GM18907 (cell line): ENCODE measurements around the gene HID1.
"Not testable (repeated sequence)": the region's sequence is repeated elsewhere in the genome, so short reads cannot be mapped to it uniquely, and the experiment has no call there.

Source experiments
- ATAC-seq: cut with Tn5 transposase; IDR thresholded peaks from one replicate; pipeline ENCODE4 v1.9.1; 2021; ENCODE audit warnings: mild to moderate bottlenecking, moderate library complexity; ENCODE audit not compliant: unreplicated experiment

Gene HID1, protein sequence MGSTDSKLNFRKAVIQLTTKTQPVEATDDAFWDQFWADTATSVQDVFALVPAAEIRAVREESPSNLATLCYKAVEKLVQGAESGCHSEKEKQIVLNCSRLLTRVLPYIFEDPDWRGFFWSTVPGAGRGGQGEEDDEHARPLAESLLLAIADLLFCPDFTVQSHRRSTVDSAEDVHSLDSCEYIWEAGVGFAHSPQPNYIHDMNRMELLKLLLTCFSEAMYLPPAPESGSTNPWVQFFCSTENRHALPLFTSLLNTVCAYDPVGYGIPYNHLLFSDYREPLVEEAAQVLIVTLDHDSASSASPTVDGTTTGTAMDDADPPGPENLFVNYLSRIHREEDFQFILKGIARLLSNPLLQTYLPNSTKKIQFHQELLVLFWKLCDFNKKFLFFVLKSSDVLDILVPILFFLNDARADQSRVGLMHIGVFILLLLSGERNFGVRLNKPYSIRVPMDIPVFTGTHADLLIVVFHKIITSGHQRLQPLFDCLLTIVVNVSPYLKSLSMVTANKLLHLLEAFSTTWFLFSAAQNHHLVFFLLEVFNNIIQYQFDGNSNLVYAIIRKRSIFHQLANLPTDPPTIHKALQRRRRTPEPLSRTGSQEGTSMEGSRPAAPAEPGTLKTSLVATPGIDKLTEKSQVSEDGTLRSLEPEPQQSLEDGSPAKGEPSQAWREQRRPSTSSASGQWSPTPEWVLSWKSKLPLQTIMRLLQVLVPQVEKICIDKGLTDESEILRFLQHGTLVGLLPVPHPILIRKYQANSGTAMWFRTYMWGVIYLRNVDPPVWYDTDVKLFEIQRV

DNA sequence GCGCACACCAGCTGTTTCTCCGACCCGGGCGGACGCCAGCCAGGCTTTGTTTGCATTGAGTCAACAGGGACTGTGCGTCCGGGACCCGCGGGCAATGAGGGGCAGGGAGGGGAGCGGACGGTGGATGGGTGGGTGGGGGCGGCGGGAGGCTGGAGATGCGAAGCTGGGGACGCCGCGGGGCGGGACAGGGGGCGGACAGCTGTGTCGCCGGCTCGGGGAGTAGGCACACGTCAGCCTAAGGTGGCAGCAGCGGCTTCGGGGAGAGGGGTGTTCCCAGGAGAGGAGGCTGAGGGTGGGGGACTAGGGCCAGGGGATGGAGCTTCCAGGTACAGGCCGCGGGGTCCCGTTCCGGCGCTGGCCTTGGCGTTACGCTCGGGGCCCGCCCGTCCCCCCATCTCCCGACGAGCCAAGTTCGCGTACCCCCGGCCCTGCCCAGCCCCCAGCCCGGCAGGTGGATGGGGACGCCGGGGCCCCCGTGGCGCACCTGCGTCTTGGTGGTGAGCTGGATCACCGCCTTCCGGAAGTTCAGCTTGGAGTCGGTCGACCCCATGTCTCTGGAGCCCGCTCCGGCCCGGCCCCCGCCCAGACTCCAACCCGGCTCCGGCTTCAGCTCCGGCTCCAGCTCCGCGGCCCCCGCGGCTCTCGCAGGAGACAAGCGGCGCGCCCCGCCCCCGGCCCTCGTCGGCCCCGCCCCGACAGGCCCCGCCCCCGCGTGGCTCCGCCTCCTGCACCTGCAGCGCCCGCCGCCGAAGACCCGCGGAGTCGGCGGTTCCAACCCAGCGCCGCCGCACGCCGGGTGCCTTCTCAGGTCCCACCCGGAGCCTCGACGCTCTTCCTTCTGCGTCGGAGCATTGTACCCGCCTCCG lies at the start of gene HID1:
Gene HID1 (minus strand): TSS at position 653 of the 866 bp plus-strand sequence. CDS start 103 bp downstream, at position 550.
- ATAC-seq = no peak

DNA sequence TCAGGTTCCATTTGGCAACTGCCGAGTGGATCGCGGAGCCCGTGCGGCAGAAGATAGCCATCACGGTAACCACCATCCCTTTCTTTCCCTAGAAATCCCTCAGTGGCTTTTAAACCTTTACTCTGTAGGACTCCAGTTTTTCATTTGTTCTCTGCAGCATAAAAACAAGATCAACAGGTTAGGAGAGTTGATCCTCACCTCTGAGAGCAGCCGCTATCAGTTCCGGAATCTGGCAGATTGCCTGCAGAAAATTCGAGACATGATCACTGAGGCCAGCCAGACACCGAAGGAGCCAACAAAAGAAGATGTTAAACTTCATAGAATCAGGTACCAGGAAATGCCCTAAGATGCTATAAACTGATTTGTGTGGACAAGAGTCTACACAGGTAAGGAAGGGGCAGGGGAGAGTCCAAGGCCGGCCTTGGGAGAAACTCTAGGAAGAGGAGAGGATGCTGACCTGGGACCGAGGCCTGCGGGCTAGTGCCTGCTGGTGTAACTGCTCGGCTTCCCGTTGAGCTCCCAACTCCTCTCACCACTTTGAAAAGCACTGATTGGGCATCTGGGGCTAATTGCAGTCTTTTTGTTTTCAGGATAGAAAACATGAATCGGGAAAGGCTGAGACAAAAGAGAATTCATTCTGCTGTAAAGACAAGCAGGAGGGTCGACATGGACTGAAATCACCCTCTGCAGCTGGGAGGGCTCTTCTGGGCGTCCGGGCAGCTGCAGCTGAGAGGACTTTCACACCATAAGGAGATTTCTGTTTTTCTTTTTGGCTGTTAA lies 48.0 kb upstream of the HID1 start:
- no peak for ATAC-seq

DNA sequence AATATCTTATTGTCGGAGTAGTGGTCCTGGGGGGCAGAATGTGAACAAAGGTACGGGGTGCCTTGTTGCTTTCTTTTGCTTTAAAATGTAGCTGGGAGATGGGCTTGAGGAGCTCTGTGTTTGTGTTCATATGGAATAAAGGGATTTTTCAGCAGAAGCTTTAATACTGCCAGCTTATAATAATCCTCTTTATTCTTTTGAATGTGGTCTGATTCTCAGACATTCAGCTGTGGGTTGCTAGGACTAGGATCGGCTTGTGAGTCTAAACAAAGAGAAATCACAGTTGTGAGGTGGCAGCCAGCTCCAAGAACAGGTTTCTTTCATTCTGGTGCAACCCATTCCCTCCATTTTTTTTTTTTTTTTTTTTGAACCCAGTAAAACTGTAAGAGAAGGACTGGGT lies 47.2 kb upstream of the HID1 start:
- ATAC-seq = no peak

DNA sequence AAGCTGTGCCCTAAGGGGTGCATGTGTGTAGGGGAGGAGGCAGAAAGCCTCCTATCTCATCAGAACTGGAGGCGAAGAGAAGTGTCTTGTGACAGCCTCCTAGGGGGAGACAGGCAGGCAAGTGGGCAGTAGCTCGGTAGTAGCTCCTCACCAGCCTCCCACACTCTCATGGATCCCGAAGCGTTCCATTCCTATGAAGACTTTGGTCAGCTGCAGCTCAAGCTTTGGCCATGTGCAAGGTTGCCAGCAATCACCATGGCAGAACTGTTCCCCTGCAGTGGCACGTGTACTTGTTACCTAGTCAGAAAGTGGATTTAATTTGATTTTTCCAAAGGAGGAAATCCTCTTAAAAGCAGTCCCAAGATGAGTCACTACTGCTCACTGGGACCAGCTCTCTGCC lies 46.6 kb upstream of the HID1 start:
- no peak for ATAC-seq

DNA sequence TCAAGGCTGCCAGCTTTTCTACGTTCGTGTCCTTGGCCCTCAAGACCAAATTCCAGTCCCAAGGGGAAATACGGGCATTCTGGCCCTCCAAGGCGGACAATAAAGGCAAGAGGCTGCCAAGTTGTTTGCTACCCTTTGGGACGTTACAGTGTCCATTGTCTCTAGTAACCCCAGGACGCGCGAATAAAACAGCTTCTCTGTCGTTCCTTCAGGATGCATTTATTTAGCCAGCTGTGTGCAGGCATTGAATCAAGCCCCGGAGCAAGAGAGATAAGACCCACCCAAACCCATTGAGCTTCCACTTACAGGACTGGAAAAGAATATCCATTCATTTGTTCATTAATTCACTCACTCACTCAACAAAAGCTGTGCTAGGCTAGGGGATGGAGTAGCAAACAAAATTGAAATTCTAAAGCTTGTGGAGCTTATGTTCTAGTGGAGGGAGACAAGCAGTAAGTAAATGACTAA lies 40.6 kb upstream of the HID1 start:
- ATAC-seq = no peak

DNA sequence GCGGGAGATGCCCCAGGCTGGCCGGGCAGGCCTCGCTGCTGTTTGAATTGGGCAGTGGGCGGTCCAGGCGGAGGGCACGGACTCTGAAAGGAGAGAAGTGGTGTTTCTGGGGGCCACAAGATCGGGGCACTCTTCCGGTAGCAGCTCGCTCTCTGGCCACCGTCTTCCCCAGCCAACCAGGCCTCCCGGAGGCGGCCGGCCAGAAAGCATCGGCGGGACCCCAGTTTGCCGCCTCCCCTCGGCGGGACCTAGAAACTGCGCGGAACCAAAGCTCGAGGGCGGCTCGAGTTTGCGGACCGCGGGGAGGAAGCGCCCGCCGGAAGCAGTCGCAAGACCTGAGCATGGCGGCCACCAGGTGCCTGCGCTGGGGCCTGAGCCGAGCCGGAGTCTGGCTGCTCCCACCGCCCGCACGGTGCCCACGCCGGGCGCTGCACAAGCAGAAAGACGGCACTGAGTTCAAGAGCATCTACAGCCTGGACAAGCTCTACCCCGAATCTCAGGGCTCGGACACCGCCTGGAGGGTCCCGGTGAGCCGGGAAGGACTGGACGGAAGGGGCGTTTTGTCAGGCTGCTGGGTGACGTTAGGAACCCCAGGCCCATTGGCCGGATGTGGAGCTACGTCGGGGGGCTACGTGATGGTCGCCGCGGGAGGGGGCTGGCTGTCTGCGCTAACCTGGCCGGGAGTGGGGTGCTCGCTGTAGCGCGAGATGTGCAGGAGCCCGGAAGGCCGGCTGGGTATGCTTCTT lies 40.0 kb upstream of the HID1 start, which contains the start of gene MRPL58:
Gene MRPL58 (plus strand): TSS at position 325 of the 746 bp plus-strand sequence. CDS start 17 bp downstream, at position 342.
- peak; percentile 87 for ATAC-seq

DNA sequence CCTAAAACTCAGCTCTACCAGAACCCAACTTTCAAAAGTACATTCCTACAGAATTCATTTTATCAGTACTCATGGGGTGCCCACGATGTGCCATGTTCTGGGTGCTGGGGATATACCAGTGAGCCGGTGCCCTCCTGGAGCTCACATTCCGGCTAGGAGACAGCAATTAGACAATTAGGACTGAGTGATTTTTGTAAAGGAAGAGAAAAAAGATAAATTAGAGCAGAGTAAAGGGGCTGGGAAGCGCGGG lies 39.5 kb upstream of the HID1 start:
- ATAC-seq = no peak

DNA sequence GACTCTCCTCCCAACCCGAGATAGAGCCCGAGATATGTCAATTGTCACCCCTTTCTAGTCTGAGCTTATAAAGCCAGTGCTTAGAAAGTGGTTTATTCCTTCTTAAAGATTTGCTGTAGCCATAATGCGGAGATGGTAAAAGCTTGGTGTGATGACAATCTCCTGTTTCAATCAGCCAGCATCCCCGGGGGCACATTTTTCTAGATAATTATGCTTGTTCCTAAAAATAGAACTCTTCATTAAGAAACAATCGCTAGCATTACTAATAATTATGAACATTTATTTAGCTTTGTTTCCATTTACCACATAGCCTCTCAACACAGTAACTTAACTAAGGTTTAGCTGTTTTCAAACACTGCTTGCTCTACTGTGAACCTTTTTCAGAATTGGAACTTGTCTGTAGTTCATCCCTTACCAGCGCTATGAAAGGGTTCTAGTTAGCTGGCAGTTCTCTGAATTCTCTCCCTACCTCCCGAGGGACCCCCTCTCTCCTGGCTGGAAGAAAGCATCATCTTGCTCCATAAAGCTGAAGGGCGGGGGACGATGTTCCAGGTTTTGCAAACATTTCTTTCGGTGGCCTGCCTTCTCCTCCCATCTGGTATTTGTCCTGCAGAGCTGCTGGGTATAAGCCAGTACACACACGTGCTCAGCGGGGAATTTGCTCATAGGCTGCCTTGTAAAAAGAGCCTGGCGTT lies 39.0 kb upstream of the HID1 start:
- no peak for ATAC-seq

DNA sequence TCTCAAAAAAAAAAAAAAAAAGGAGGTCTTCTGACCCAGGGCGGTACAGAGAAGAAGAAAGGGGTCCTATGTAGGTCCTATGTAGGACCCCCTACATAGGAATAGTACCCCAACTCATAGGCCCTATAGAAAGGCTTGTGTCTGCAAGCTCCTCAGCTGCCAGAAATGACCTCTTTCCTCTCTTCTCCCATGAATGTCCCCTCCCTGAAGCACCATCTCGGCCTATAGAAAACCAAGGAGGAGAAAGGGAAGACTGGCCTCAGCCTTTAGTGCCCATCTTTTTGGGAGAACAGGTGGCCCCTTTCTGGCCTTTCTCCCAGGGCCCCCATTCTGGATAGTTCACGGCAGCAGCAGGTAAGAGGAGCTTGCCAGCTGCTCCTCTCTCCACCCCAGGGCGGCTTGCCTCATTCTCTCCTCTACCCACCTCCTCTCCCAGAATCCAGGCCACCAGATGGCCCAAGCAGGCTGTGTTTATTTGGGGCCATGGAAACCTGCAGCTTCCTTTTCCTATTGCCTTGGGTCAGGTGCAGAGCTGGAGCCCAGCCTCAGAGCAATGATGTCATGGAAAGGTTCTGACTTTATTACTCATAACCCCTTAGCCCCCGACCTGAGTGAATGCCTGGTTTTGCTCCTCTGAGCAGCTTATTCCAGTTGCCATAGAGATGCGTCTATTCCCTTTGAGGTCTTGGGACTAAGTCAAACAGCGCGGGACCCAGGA lies 38.3 kb upstream of the HID1 start:
- ATAC-seq = no peak

DNA sequence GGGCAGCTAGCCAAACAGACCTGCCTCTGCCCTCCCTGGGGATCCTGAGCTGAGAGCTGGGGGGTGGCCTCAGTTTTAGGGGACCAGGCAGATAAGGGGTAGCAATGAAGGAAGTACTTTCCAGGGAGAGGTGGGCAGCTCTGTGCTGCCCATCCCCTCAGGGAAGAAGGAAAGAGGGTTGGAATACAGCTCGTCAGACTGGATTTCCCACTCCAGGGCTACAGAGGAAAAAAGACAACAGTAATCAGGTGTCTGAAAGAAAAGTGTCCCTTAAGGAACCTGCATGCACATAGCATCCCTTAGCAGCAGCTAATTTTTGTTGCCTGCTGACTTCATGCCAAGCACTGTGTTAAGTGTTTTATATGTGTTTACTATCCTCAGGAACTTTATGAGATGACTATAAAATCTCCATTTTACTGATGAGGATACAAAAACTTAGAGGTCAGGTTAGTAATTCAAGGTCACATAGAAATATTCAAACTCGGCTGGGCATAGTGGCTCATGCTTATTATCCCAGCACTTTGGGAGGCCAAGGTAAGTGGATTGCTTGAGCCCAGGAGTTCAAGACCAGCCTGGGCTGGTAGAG lies 36.7 kb upstream of the HID1 start:
- ATAC-seq = no peak

DNA sequence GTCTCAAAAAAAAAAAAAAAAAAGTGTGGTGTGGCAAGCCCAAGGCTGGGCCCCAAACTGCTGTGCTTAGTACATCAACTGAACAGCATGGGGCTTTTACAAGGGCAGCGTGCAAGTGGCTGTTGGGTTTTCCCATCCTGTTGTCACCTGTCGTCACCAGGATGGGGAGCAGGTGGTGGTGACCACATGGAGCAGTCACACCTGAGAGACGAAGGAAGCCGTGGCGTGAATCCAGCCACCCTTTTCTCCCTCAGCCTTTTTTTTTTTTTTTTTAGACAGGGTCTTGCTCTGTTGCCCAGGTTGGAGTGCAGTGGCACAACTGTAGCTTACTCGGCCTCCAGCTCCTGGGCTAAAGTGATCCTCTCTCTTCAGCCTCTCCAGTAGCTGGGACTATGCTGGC lies 35.8 kb upstream of the HID1 start:
- ATAC-seq = no peak

DNA sequence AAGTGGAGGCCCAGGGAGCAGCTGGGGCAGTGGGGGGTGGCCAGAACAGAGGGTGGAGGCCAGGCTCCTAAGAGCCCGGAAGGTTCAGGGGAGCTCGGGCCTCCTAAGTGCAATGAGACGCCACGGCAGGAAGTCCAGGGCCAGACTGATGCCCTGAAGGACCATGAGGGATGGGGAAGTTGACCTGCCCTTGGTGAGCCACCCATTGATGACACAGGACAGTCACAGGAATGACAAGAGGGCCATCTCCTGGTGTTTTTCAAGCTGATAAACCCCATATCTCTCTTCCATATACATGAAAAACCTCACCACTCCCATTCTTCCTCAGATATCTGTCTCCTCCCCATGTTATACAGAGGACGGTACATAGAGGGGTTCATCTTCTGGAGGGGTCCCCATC lies 34.1 kb upstream of the HID1 start:
- no peak for ATAC-seq

DNA sequence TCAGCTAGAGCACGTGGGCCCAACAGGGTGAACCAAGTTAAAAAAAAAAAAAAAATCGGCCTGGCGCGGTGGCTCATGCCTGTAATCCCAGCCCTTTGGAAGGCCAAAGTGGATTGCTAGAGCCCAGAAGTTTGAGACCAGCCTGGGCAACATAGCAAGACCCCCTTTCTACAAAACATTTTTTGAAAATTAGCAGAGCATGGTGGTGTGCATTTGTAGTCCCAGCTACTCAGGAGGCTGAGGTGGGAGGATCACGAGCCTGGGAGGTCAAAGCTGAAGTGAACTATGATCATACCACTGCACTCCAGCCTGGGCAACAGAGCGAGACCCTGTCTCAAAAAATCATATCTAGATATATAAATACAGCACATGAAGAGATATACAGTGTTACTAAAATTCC lies 33.5 kb upstream of the HID1 start:
- not testable (repeated sequence) for ATAC-seq

DNA sequence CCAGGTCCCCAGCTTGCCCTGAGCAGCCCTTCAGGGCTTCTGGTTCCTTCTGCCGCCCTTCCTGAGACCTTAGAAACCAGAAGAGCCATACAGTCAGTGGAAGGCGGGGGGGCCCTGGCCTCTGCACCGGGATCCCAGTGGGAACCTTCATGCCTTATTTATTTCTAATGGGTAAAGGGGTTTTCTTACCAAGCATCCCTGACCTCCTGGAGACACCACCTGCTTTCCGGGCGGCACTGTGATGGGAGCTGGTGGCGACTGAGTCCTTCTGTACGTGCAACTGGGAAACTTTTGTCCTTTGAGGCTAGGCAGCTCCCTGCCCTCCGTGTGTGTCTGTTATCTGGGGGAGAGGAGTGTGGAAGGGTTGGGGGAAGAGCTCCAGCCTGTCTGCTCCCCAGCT lies 32.7 kb upstream of the HID1 start:
- no peak for ATAC-seq

DNA sequence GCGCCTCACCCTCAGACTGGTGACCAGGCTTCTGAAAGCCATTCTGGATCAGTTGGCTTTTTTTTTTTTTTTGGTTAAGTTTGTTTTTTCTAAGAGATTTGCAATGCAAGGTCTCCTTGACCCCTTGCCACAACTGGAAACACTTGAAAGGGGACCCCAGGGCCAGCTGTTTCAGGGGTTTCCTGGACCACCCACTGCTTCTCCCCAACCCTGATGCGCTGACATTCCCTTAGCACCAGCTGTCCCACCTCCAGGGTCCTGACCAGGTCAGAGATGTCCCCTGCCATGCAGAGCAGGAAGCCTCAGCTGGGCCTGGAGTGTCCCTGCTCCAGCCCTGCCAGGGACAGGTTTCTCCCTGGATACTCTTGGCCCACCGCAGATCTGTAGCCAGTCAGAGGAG lies 31.8 kb upstream of the HID1 start:
- no peak for ATAC-seq

DNA sequence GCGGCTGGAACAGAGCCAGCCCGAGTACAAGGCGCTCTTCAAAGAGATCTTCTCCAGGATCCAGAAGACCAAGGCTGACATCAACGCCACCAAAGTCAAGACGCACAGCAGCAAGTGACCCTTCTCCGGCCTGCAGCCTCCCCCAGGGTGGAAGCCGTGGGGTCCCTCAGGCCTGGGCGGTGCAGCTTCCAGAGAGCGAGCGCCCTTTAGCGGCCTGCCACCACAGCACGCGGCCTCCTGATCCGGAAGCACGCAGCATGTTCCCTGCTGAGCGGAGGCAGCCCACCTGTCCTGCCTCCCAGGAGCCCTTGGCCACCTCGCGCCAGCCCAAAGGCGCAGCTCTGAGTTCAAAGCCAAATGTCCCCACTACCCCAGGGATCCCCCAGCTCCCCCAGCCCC lies 31.4 kb upstream of the HID1 start:
- ATAC-seq = no peak

DNA sequence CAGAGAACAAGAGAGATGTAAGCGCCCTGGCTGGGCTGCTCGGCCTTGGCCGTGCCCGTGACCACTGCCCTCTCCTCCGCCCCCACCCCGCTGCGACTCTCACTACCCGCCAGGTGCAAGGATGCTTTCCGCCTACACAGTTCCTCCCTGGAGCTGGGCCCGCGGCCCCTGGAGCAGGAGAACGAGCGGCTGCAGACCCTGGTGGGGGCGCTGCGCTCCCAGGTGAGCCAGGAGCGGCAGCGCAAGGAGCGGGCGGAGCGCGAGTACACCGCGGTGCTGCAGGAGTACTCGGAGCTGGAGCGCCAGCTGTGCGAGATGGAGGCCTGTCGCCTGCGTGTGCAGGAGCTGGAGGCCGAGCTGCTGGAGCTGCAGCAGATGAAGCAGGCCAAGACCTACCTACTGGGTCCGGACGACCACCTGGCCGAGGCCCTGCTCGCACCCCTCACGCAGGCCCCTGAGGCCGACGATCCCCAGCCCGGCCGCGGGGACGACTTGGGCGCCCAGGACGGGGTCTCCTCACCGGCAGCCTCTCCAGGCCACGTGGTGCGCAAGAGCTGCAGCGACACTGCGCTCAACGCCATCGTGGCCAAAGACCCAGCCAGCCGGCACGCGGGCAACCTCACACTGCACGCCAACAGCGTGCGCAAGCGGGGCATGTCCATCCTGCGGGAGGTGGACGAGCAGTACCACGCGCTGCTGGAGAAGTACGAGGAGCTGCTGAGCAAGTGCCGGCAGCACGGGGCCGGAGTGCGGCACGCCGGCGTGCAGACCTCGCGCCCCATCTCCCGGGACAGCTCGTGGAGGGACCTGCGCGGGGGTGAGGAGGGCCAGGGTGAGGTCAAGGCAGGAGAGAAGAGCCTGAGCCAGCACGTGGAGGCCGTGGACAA lies 30.8 kb upstream of the HID1 start:
- ATAC-seq = no peak
